ENCODE data around the gene NLRP10.

NLRP10 gene

DNA sequence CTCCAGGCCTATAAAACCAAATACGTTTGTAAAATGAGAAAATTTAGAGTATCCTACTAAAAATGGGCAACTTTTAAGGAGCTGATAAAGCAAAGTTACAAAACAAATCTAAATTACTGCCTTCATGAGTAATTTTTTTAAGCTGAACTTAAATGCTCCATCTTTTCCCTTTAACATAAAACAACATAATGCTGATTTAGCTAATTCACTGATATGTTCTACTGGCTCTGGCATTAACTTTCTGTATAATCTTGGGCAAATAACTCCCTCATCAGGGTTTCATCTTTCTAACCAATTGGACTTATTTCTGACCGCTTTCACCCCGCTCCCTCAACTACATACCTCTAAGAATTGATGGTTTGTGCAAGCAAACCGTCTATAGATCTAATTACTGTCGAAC lies 24.1 kb downstream of the NLRP10 start:
- TF ChIP-seq FOXM1 (IDR thresholded peaks at IDR 0.05; ENCODE audit: borderline replicate concordance, low read depth) (no peak), TCF12 (IDR thresholded peaks at IDR 0.05; ENCODE audit: low read depth) (no peak)

GRCh38 chr11:7936615-7937014 lies 28.6 kb downstream of the NLRP10 start:
- TF ChIP-seq RAD21 (IDR thresholded peaks at IDR 0.05; ENCODE audit: low read depth) (no peak), MAX (IDR thresholded peaks at IDR 0.05) (no peak), EGR1 (IDR thresholded peaks at IDR 0.05) (no peak), CREB1 (IDR thresholded peaks at IDR 0.05; ENCODE audit: low read depth) (no peak)

- no peak for TF ChIP-seq MAX (IDR thresholded peaks at IDR 0.05)
- TF ChIP-seq NFIC (IDR thresholded peaks at IDR 0.05), result no peak
- TF ChIP-seq CREB1 (IDR thresholded peaks at IDR 0.05; ENCODE audit: low read depth), result no peak
- TF ChIP-seq TEAD4 (IDR thresholded peaks at IDR 0.05), result no peak
- no peak for TF ChIP-seq ZBTB7A (IDR thresholded peaks at IDR 0.05; ENCODE audit: low read depth)
- TF ChIP-seq EGR1 (IDR thresholded peaks at IDR 0.05), result no peak
- TF ChIP-seq USF1 (IDR thresholded peaks at IDR 0.05), result no peak
- no peak for TF ChIP-seq TCF12 (IDR thresholded peaks at IDR 0.05; ENCODE audit: low read depth)
- TF ChIP-seq, protein P1, sequence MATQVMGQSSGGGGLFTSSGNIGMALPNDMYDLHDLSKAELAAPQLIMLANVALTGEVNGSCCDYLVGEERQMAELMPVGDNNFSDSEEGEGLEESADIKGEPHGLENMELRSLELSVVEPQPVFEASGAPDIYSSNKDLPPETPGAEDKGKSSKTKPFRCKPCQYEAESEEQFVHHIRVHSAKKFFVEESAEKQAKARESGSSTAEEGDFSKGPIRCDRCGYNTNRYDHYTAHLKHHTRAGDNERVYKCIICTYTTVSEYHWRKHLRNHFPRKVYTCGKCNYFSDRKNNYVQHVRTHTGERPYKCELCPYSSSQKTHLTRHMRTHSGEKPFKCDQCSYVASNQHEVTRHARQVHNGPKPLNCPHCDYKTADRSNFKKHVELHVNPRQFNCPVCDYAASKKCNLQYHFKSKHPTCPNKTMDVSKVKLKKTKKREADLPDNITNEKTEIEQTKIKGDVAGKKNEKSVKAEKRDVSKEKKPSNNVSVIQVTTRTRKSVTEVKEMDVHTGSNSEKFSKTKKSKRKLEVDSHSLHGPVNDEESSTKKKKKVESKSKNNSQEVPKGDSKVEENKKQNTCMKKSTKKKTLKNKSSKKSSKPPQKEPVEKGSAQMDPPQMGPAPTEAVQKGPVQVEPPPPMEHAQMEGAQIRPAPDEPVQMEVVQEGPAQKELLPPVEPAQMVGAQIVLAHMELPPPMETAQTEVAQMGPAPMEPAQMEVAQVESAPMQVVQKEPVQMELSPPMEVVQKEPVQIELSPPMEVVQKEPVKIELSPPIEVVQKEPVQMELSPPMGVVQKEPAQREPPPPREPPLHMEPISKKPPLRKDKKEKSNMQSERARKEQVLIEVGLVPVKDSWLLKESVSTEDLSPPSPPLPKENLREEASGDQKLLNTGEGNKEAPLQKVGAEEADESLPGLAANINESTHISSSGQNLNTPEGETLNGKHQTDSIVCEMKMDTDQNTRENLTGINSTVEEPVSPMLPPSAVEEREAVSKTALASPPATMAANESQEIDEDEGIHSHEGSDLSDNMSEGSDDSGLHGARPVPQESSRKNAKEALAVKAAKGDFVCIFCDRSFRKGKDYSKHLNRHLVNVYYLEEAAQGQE (IDR thresholded peaks at IDR 0.05; ENCODE audit: low read depth), result no peak
- no peak for TF ChIP-seq TAF1 (IDR thresholded peaks at IDR 0.05; ENCODE audit: low read depth)
- no peak for TF ChIP-seq CEBPB (IDR thresholded peaks at IDR 0.05)
- no peak for TF ChIP-seq EP300 (IDR thresholded peaks at IDR 0.05; ENCODE audit: borderline replicate concordance)
- no peak for TF ChIP-seq YY1 (IDR thresholded peaks at IDR 0.05; ENCODE audit: low read depth)
- no peak for TF ChIP-seq RAD21 (IDR thresholded peaks at IDR 0.05; ENCODE audit: low read depth)
- no peak for TF ChIP-seq FOXM1 (IDR thresholded peaks at IDR 0.05; ENCODE audit: borderline replicate concordance, low read depth)
These were observed 34.1 kb downstream of the NLRP10 start, which contains the start of gene OR10A6 for GRCh38 chr11:7931168-7931567. TSS of gene OR10A6 (minus strand) at chr11:7931268. CDS start at chr11:7928662, 2,606 bp downstream.

GRCh38 chr11:7927635-7928034 lies 37.6 kb downstream of the NLRP10 start:
- TF ChIP-seq MAX (IDR thresholded peaks at IDR 0.05) (no peak), CREB1 (IDR thresholded peaks at IDR 0.05; ENCODE audit: low read depth) (no peak), TCF12 (IDR thresholded peaks at IDR 0.05; ENCODE audit: low read depth) (no peak), CEBPB (IDR thresholded peaks at IDR 0.05) (no peak), ZBTB7A (IDR thresholded peaks at IDR 0.05; ENCODE audit: low read depth) (no peak), EP300 (IDR thresholded peaks at IDR 0.05; ENCODE audit: borderline replicate concordance) (no peak), TEAD4 (IDR thresholded peaks at IDR 0.05) (no peak), NFIC (IDR thresholded peaks at IDR 0.05) (no peak), YY1 (IDR thresholded peaks at IDR 0.05; ENCODE audit: low read depth) (no peak), RAD21 (IDR thresholded peaks at IDR 0.05; ENCODE audit: low read depth) (no peak), USF1 (IDR thresholded peaks at IDR 0.05) (no peak), FOXM1 (IDR thresholded peaks at IDR 0.05; ENCODE audit: borderline replicate concordance, low read depth) (no peak), TAF1 (IDR thresholded peaks at IDR 0.05; ENCODE audit: low read depth) (no peak), EGR1 (IDR thresholded peaks at IDR 0.05) (no peak)
- TF ChIP-seq, protein P1 (IDR thresholded peaks at IDR 0.05; ENCODE audit: low read depth), result no peak

- TF ChIP-seq ZBTB7A (IDR thresholded peaks at IDR 0.05; ENCODE audit: low read depth), result no peak
- TF ChIP-seq NFIC (IDR thresholded peaks at IDR 0.05), result no peak
- no peak for TF ChIP-seq EP300 (IDR thresholded peaks at IDR 0.05; ENCODE audit: borderline replicate concordance)
- no peak for TF ChIP-seq CREB1 (IDR thresholded peaks at IDR 0.05; ENCODE audit: low read depth)
- no peak for TF ChIP-seq MAX (IDR thresholded peaks at IDR 0.05)
- no peak for TF ChIP-seq FOXM1 (IDR thresholded peaks at IDR 0.05; ENCODE audit: borderline replicate concordance, low read depth)
- no peak for TF ChIP-seq USF1 (IDR thresholded peaks at IDR 0.05)
- no peak for TF ChIP-seq RAD21 (IDR thresholded peaks at IDR 0.05; ENCODE audit: low read depth)
- no peak for TF ChIP-seq EGR1 (IDR thresholded peaks at IDR 0.05)
- TF ChIP-seq CEBPB (IDR thresholded peaks at IDR 0.05), result no peak
- no peak for TF ChIP-seq YY1 (IDR thresholded peaks at IDR 0.05; ENCODE audit: low read depth)
- no peak for TF ChIP-seq TAF1 (IDR thresholded peaks at IDR 0.05; ENCODE audit: low read depth)
- no peak for TF ChIP-seq TEAD4 (IDR thresholded peaks at IDR 0.05)
- TF ChIP-seq, protein P1 (IDR thresholded peaks at IDR 0.05; ENCODE audit: low read depth), result no peak
- TF ChIP-seq TCF12 (IDR thresholded peaks at IDR 0.05; ENCODE audit: low read depth), result no peak
These were observed 40.7 kb downstream of the NLRP10 start for GRCh38 chr11:7924536-7924935.

Data from Ishikawa (cell line).